Right lobe of liver (tissue), 6 donors: ENCODE results near the gene GBGT1. TPM values are rescaled to one million over a fixed set of nuclear protein-coding genes. Genes with fewer than 3 reads are reported as not detected.

Experiments
- ATAC-seq, 4 donors: fragments of 200-7000 bp; cut with Tn5 transposase; one replicate each; pipeline ENCODE4 v1.9.1; 2020; ENCODE audit warnings: mild to moderate bottlenecking in 4 of 4, moderate library complexity in 4 of 4
- DNase-seq, 3 donors: peaks; one replicate each; pipeline ENCODE4 v3.0.0-alpha.2; 2020
- H3K27ac ChIP-seq, 3 donors: fragments of 200-600 bp; one replicate each; pipeline ENCODE4 v1.8.0; 2022
- H3K27me3 ChIP-seq, 2 donors: fragments of 200-600 bp; one replicate each; pipeline ENCODE4 v1.8.0; 2022
- H3K36me3 ChIP-seq, 4 donors: fragments of 200-600 bp; sonication (generic) in 1 of 4; one replicate each; pipeline versions ENCODE4 v1.5.1 to v1.8.0; 2017 to 2022; ENCODE audit warnings: control low read depth in 1 of 4
- H3K4me1 ChIP-seq, 4 donors: fragments of 200-600 bp; sonication (generic) in 1 of 4; one replicate each; pipeline versions ENCODE4 v1.5.1 to v1.8.0; 2017 to 2022; ENCODE audit warnings: control low read depth in 1 of 4
- H3K4me3 ChIP-seq, 3 donors: fragments of 200-600 bp; one replicate each; pipeline ENCODE4 v1.8.0; 2022
- H3K9me3 ChIP-seq, 4 donors: fragments of 200-600 bp; sonication (generic) in 1 of 4; one replicate each; pipeline versions ENCODE4 v1.5.1 to v1.8.0; 2017 to 2022; ENCODE audit warnings: control low read depth in 1 of 4
- CTCF ChIP-seq, 4 donors: fragments of 200-600 bp in 3 of 4; fragments of 450-650 bp in 1 of 4; IDR thresholded peaks; one replicate each; pipeline versions ENCODE4 v1.5.1 to v1.8.0; 2016 to 2022; ENCODE audit warnings: antibody characterized with exemption in 4 of 4, mild to moderate bottlenecking in 2 of 4
- POLR2A ChIP-seq: fragments of 450-650 bp; IDR thresholded peaks from one replicate; pipeline ENCODE4 v1.6.1; 2017; ENCODE audit warnings: antibody characterized with exemption, mild to moderate bottlenecking
- WGBS: methylation state at CpG from one replicate; pipeline ENCODE4 v1.1.6; 2018; ENCODE audit warnings: low coverage, low lambda C conversion rate; ENCODE audit not compliant: insufficient coverage; ENCODE audit errors: missing lambda C conversion rate; 5-methylcytosine and 5-hydroxymethylcytosine counted together
- intact Hi-C, 2 donors: fragments of 100-400 bp; cut with DNase I; formaldehyde crosslinking; loops; one replicate each; pipeline versions ENCODE4 v1.11.2 to v1.14.1; 2022
- total RNA-seq, 6 experiments: library from RNA; depleted of rRNA in 2 of 6; stranded (reverse); fragments of >200 nt in 2 of 6; fragmentation: NEBNext Ultra II Directional in 3 of 6; extraction: Animal tissue kit (Norgen Biotek cat#: 25700) in 3 of 6; gene quantifications; one replicate each; pipeline versions ENCODE4 v1.1.0 to v1.2.4, GENCODE V29; 2016 to 2023
- donor health status: DM: no; HTN: yes; CAD: no.
- donor health status: DM: no; HTN: no; CAD: no.
- donor health status: DM: no; HTN: no; CAD: no.
- donor health status: DM: no; HTN: yes; CAD: no.
- donor health status: DM: no; HTN: yes; CAD: no.

GBGT1 gene
- total RNA-seq, 6 experiments from 2014 or later = 0.68 to 3.7 (median 1.9) TPM

DNA sequence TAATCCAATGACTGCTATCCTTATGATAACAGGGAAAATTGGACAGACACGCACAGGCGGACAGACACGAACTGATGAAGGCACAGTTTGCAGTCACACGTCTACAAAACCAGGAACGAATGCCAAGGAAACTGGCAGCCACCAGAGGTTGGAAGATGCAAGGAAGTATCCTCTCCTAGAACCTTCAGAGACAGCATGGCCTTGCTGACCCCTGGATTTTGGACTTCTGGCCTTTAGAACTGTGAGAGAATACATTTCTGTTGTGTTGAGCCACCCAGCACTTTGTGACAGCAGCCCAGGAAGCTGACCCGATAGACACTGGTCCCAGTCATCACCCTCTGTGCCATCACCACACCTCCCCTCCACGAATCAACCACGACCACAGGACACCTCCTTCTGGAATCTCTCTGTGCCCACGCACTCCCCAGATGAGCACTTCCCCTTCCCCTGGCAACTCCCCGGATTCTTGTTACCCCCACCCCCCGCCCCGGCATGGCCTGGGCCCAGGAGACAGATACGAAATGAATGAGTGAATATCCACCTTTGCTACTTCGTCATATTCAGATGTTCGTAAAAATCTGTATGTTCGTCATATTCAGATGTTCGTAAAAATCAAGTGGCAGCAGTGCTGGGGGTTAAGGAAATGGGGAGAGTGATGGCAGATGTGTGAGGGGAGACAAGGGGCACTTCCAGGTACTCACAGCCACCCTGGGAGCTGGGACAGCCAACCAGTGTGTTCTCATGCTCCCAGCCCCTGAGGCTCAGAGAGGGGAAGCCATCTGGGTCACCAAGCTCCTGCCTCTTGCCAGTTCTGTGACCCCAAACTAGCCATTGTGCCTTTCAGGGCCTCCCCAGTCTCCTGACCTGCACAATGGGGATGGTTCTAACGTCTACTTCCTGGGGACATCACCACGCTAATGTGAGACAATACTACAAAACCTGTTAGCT lies 18.5 kb downstream of the GBGT1 start:
- Histone ChIP-seq H3K27me3 (no peaks in the 10 kb centered on the region), H3K27ac (peak overlapping the region; percentile 0 to 51 (median 2)), H3K9me3 (no peaks in the 10 kb centered on the region), H3K4me3 (no peak overlapping the region), H3K36me3 (no peaks in the 10 kb centered on the region), H3K4me1 (peaks cover 0 to 20% (median 8%) of the 10 kb centered on the region in 4 donors)
- no peak for DNase-seq
- 49% methylated on average over 15 of the region's 19 CpGs for WGBS
- intact Hi-C loops = loop anchor here (5.0 kb wide), 2 partner anchors 43 to 103 kb away; no protein-coding TSS in a partner anchor
- TF ChIP-seq POLR2A (no peak), CTCF (IDR thresholded peaks at IDR 0.05) (no peak)
- ATAC-seq = no peak

DNA sequence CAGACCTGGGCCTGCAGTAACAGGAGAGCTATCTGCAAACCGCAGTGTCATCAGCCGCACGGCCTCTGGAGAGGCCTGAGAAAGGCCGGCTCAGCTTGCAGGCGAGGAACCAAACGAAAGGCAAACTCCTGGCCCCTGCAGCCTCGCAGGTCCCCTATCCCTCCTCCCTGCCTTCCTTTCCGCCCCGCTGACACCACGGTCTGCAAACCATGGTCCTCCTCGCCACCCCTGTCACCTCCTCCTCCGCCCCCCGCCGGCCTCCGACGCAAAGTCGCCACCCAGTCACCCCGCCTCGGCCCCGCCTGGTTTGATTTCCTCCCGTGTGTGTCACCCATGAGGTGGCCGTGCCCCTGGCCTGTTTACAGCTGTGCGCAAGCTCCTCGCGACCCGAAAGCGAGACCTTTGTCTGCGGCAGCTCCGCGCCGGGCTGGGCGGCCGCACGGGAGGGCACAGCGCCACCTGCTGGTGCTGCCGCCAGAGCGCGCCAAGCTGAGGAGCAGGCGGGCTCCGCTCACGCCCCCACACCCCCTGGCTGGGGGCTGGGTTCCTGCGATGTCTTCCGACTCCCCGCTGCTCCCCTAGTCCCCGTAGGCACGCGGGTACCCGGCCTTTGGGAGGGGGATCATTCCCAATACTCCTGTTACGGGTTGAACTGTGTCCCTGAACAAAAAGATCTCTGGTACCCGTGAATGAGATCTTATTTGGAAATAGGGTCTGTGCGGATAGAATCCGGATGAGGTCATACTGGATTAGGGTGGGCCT lies 19.4 kb downstream of the GBGT1 start:
- ATAC-seq (peak; percentile 66 to 72 (median 66)), DNase-seq (peak; percentile 72 to 90 (median 89))
- Histone ChIP-seq H3K4me3 (peak overlapping the region; percentile 22 to 40 (median 38)), H3K36me3 (no peaks in the 10 kb centered on the region), H3K27ac (peak overlapping the region; percentile 0 to 51 (median 2)), H3K27me3 (no peaks in the 10 kb centered on the region), H3K4me1 (peaks cover 0 to 20% (median 8%) of the 10 kb centered on the region in 4 donors), H3K9me3 (no peaks in the 10 kb centered on the region)
- TF ChIP-seq CTCF (IDR thresholded peaks at IDR 0.05) (peak; percentile 98 to 99 (median 99)), POLR2A (no peak)
- intact Hi-C loops = loop anchor here (5.0 kb wide), 1 partner anchor 42 kb away; no protein-coding TSS in a partner anchor
- 2% methylated on average over 17 of the region's 52 CpGs for WGBS

DNA sequence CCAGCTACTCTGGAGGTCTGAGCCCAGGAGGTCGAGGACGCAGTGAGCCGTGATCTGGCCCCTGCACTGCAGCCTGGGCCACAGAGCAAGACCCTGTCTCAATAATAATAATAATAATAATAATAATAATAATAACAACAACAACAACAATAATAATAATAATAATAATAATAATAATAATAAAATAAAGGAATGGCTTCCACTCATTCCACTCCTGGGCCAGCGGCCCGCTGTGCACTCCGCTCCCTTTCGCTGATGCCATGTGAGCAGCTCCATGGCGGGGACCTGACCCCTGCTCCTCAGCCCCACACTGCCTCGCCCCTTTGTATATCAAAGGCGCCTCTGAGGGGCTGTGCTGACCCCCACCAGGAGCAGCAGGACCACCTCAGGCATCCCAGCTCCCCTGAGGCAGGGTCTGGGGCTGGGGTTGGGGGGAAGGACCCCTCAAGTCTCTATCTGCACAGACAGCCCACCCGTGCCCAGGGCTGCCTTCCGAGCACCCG lies 20.0 kb downstream of the GBGT1 start:
- Histone ChIP-seq H3K9me3 (no peaks in the 10 kb centered on the region), H3K27ac (peak overlapping the region in 2 of 3 donors; percentile 0 to 51), H3K36me3 (no peaks in the 10 kb centered on the region), H3K4me1 (peaks cover 0 to 20% (median 8%) of the 10 kb centered on the region in 4 donors), H3K4me3 (peak overlapping the region in 1 of 3 donors; percentile 40), H3K27me3 (no peaks in the 10 kb centered on the region)
- WGBS = 95% methylated on average over 6 of the region's 13 CpGs
- TF ChIP-seq POLR2A (no peak), CTCF (IDR thresholded peaks at IDR 0.05) (no peak)
- intact Hi-C loops = loop anchor here (5.0 kb wide), 1 partner anchor 41 kb away; no protein-coding TSS in a partner anchor
- no peak for DNase-seq
- no peak for ATAC-seq
